Measurements from ENCODE around the gene RAB6C.
A peak's percentile ranks its signal among the peaks of the same experiment; 100 is the strongest.
"Not testable (repeated sequence)": the region's sequence is repeated elsewhere in the genome, so short reads cannot be mapped to it uniquely, and the experiment has no call there.

The RAB6C gene

GRCh38 chr2:129975016-129975774 is 4.3 kb upstream of the RAB6C start:
- no peak overlapping the region for H3K4me3 Mint-ChIP-seq
- no peaks in the 10 kb centered on the region for H3K36me3 Mint-ChIP-seq (ENCODE audit: low read depth)
- peaks cover 36% of the 10 kb centered on the region for H3K27me3 Mint-ChIP-seq (ENCODE audit: low read depth)
- no peak overlapping the region for H3K27ac Mint-ChIP-seq
- H3K4me1 Mint-ChIP-seq (ENCODE audit: low read depth) = peaks cover 1% of the 10 kb centered on the region
- H3K9me3 Mint-ChIP-seq = peaks cover 1% of the 10 kb centered on the region

DNA sequence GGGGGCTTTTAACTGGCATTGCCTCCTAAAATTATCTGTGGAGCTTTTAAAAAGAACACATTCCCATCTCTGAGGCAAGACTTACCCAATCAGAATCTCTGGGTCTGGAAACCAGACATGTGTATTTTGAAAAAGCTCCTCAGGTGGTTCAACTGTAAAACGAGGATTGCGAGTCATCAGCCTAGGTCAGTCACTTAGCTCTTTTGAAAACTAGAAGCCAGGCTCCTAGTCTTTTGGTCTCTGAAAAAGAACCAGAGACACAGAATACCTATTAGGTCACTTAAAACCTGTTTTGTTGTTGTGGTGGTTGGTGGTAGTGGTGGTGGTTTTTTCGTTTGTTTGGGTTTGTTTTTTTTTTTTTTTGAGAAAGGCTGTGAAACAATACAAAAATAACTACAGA is 2.5 kb upstream of the RAB6C start:
- not testable (repeated sequence) for H3K36me3 Mint-ChIP-seq (ENCODE audit: low read depth)

DNA sequence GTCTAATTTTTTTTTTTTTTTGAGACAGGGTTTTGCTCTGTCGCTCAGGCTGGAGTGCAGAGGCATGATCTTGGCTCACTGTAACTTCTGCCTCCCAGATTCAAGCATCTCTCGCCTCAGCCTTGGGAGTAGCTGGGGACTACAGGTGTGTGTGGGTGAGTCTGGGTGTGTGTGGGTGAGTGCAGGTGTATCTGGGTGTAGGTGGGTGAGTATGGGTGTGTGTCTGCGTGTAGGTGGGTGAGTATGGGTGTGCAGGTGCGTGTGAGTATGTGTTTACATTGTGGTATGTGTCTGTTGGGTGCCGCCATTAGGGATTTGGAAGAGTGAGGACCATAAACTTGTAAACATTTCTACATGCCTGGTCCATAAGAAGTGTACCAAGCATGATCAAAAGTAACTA is 1.5 kb upstream of the RAB6C start:
- Mint-ChIP-seq H3K36me3 (ENCODE audit: low read depth) (no peaks in the 10 kb centered on the region), H3K4me1 (ENCODE audit: low read depth) (peaks cover 4% of the 10 kb centered on the region), H3K4me3 (no peak overlapping the region), H3K27me3 (ENCODE audit: low read depth) (peaks cover 52% of the 10 kb centered on the region), H3K9me3 (peaks cover 4% of the 10 kb centered on the region), H3K27ac (no peak overlapping the region)

More for the DNA sequence above, 2.5 kb upstream of the RAB6C start:
- H3K27ac Mint-ChIP-seq; H3K4me3 Mint-ChIP-seq; H3K4me1 Mint-ChIP-seq (ENCODE audit: low read depth); H3K9me3 Mint-ChIP-seq: not testable (repeated sequence)
- peaks cover 48% of the 10 kb centered on the region for H3K27me3 Mint-ChIP-seq (ENCODE audit: low read depth)

DNA sequence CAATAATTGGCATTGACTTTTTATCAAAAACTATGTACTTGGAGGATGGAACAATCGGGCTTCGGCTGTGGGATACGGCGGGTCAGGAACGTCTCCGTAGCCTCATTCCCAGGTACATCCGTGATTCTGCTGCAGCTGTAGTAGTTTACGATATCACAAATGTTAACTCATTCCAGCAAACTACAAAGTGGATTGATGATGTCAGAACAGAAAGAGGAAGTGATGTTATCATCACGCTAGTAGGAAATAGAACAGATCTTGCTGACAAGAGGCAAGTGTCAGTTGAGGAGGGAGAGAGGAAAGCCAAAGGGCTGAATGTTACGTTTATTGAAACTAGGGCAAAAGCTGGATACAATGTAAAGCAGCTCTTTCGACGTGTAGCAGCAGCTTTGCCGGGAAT is 780 bp downstream of the RAB6C start:
- H3K4me3 Mint-ChIP-seq = peak overlapping the region; percentile 14
- H3K4me1 Mint-ChIP-seq (ENCODE audit: low read depth); H3K36me3 Mint-ChIP-seq (ENCODE audit: low read depth); H3K27ac Mint-ChIP-seq; H3K9me3 Mint-ChIP-seq: not testable (repeated sequence)
- H3K27me3 Mint-ChIP-seq (ENCODE audit: low read depth) = peaks cover 52% of the 10 kb centered on the region

DNA sequence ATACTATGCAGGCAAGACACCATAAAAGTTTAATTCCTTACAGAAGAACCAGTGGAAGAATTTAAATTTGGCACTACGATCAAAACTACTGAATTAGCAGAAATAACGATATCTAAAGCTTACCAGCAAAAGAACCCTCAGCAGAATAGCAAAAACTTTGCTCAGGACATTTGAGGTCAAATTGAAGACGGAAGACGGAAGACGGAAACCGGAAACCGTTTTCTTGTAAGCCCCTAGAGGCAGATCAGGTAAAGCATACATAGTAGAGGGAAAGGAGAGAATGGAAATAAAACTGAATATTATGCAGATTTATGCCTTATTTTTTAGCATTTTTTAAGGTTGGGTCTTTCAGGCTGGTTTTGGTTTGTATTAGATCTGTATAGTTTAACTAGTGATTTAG is 2.2 kb downstream of the RAB6C start:
- peaks cover 55% of the 10 kb centered on the region for H3K27me3 Mint-ChIP-seq (ENCODE audit: low read depth)
- H3K4me1 Mint-ChIP-seq (ENCODE audit: low read depth); H3K36me3 Mint-ChIP-seq (ENCODE audit: low read depth); H3K27ac Mint-ChIP-seq; H3K4me3 Mint-ChIP-seq; H3K9me3 Mint-ChIP-seq: not testable (repeated sequence)

GRCh38 chr2:129984426-129984825 is 5.0 kb downstream of the RAB6C start:
- Mint-ChIP-seq H3K27ac (no peak overlapping the region), H3K4me1 (ENCODE audit: low read depth) (peaks cover 4% of the 10 kb centered on the region)

DNA sequence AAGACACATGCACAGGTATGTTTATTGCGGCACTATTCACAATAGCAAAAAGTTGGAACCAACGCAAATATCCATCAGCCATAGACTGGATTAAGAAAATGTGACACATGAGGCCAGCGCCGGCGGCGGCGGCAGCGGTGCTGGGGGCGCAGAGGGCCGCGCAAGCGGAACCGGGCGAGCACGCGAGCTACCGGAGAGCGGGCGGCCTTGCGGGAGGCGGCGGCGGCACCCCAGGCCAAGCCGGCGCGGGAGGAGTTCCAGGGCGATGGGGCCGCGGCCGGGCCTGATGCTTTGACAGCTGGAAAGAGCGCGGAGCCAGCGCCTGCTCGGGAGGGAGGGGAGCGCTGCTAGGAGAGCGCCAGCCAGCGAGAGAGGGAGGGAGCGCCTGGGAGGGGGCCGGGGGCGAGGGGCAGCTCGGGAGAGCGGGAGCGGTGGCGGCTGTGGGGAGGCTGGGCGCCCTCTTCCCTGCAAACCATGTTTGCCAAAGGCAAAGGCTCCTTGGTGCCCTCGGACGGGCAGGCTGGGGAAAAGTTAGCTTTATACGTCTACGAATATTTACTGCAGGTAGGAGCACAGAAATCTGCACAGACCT is 13.0 kb downstream of the RAB6C start:
- H3K36me3 Mint-ChIP-seq (ENCODE audit: low read depth); H3K4me3 Mint-ChIP-seq; H3K9me3 Mint-ChIP-seq; H3K27ac Mint-ChIP-seq; H3K4me1 Mint-ChIP-seq (ENCODE audit: low read depth): not testable (repeated sequence)
- H3K27me3 Mint-ChIP-seq (ENCODE audit: low read depth) = peaks cover 39% of the 10 kb centered on the region

More at GRCh38 chr2:129984426-129984825, 5.0 kb downstream of the RAB6C start:
- Mint-ChIP-seq H3K36me3 (ENCODE audit: low read depth) (no peaks in the 10 kb centered on the region), H3K4me3 (no peak overlapping the region), H3K27me3 (ENCODE audit: low read depth) (peaks cover 49% of the 10 kb centered on the region), H3K9me3 (peaks cover 4% of the 10 kb centered on the region)

- not testable (repeated sequence) for H3K4me1 Mint-ChIP-seq (ENCODE audit: low read depth); H3K36me3 Mint-ChIP-seq (ENCODE audit: low read depth); H3K27ac Mint-ChIP-seq; H3K9me3 Mint-ChIP-seq; H3K4me3 Mint-ChIP-seq
- H3K27me3 Mint-ChIP-seq (ENCODE audit: low read depth) = peaks cover 39% of the 10 kb centered on the region
Observed at GRCh38 chr2:129993151-129993550, 13.7 kb downstream of the RAB6C start.

DNA sequence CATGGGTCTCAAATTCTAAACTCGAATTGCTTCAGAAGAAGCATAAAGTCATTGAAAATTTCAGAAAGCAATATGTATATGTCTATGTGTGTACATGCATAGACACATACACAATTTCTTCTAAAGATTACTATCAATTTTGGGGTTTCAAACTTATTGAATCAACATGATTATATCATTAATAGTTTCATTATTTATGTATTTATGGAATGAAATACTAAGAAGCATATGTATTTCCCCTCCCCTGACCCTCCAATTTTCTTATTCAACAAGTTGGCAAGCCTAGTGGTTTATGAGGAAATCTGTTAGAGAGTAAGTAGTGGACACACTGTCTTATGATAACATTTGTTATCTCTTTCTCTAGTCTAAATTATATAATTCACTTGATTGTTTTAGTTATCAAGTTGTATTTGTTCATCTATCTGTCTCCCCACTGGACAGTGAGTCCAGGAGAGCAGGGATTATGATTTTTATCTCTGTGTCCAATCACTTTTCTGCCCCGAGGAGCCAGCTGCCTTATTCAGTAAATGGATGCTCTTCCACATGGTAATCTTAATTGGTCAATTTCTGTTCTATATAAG is 17.3 kb downstream of the RAB6C start:
- H3K36me3 Mint-ChIP-seq (ENCODE audit: low read depth); H3K9me3 Mint-ChIP-seq; H3K27ac Mint-ChIP-seq; H3K4me1 Mint-ChIP-seq (ENCODE audit: low read depth); H3K4me3 Mint-ChIP-seq: not testable (repeated sequence)
- peaks cover 29% of the 10 kb centered on the region for H3K27me3 Mint-ChIP-seq (ENCODE audit: low read depth)

- not testable (repeated sequence) for H3K9me3 Mint-ChIP-seq; H3K4me3 Mint-ChIP-seq; H3K4me1 Mint-ChIP-seq (ENCODE audit: low read depth); H3K36me3 Mint-ChIP-seq (ENCODE audit: low read depth); H3K27ac Mint-ChIP-seq
- peaks cover 21% of the 10 kb centered on the region for H3K27me3 Mint-ChIP-seq (ENCODE audit: low read depth)
Observed at GRCh38 chr2:129998771-129999170, 19.3 kb downstream of the RAB6C start.

- H3K27ac Mint-ChIP-seq = not testable (repeated sequence)
- H3K27me3 Mint-ChIP-seq (ENCODE audit: low read depth) = peaks cover 36% of the 10 kb centered on the region
Observed at GRCh38 chr2:130005862-130006261, 26.4 kb downstream of the RAB6C start.

GRCh38 chr2:130016701-130017100 is 37.2 kb downstream of the RAB6C start:
- H3K4me1 Mint-ChIP-seq (ENCODE audit: low read depth); H3K36me3 Mint-ChIP-seq (ENCODE audit: low read depth); H3K27ac Mint-ChIP-seq; H3K9me3 Mint-ChIP-seq; H3K27me3 Mint-ChIP-seq (ENCODE audit: low read depth); H3K4me3 Mint-ChIP-seq: not testable (repeated sequence)

More at GRCh38 chr2:130005862-130006261, 26.4 kb downstream of the RAB6C start:
- H3K9me3 Mint-ChIP-seq; H3K36me3 Mint-ChIP-seq (ENCODE audit: low read depth); H3K4me3 Mint-ChIP-seq; H3K4me1 Mint-ChIP-seq (ENCODE audit: low read depth): not testable (repeated sequence)

DNA sequence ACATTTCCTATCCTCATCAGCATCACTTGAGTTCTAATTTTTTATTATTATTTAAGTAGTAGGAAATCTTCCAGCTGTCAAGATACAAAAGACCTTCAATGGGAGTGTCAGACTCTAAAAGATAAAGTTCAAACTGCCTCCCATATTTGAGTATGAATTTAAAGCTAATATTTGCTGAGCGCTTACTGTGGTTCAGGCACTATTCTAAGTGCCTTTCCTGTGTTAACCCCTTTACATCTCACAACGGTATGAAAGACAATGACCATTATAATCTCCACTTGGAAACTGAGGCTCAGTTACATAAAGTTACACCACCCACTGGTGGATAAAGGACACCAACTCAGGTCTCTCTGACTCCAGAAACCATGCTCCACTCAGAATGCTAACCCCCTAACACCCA is 39.9 kb downstream of the RAB6C start:
- Mint-ChIP-seq H3K4me3 (no peak overlapping the region), H3K9me3 (no peaks in the 10 kb centered on the region), H3K36me3 (ENCODE audit: low read depth) (no peaks in the 10 kb centered on the region), H3K27me3 (ENCODE audit: low read depth) (no peaks in the 10 kb centered on the region), H3K27ac (no peak overlapping the region), H3K4me1 (ENCODE audit: low read depth) (no peaks in the 10 kb centered on the region)

GRCh38 chr2:130020069-130020468 is 40.6 kb downstream of the RAB6C start:
- H3K4me1 Mint-ChIP-seq (ENCODE audit: low read depth); H3K4me3 Mint-ChIP-seq; H3K27ac Mint-ChIP-seq; H3K9me3 Mint-ChIP-seq; H3K27me3 Mint-ChIP-seq (ENCODE audit: low read depth); H3K36me3 Mint-ChIP-seq (ENCODE audit: low read depth): not testable (repeated sequence)

- H3K4me1 Mint-ChIP-seq (ENCODE audit: low read depth); H3K36me3 Mint-ChIP-seq (ENCODE audit: low read depth); H3K9me3 Mint-ChIP-seq; H3K27ac Mint-ChIP-seq; H3K27me3 Mint-ChIP-seq (ENCODE audit: low read depth); H3K4me3 Mint-ChIP-seq: not testable (repeated sequence)
Observed at GRCh38 chr2:130025931-130026330, 46.5 kb downstream of the RAB6C start.

Measured in T-helper 1 cell treated with Interleukin-12 subunit alpha and Interleukin-12 subunit beta and Interleukin-4 antibody, amounts not matched to agents 30 μg/mL and 1 μg/mL, for 36 hours (primary cell).